DOHH2 (cell line): ENCODE results near the gene SLC27A2.

Experiments
- EZH2phosphoT487 ChIP-seq: fragments of 200-600 bp; sonication (generic); IDR thresholded peaks from 2 replicates; pipeline ENCODE4 v1.6.1; 2017; ENCODE audit warnings: borderline replicate concordance, mild to moderate bottlenecking, antibody characterized with exemption, low read length, moderate library complexity, mixed read lengths
- TF ChIP-seq, protein P1 (sequence below): fragments of 200-600 bp; sonication (generic); IDR thresholded peaks from one replicate; pipeline ENCODE4 v1.5.1; 2014; ENCODE audit warnings: antibody characterized with exemption, mild to moderate bottlenecking, low read depth, low read length; ENCODE audit not compliant: poor library complexity, severe bottlenecking

DNA sequence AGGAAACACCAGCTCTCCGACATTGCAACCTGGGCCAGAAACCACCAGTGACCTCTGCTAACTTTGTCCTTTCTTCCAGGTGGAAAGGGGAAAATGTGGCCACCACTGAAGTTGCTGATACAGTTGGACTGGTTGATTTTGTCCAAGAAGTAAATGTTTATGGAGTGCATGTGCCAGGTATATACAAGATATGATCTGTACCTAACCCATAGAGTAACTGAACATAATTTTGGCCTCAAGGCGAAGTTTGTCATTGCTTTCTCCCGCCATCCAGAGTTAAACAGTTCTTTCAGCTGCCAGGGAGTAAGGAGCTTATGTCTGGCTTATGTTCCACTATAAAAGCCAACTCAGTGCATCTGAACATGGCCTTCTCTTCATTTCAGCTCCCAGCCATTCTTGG is 46.9 kb downstream of the SLC27A2 start:
- TF ChIP-seq, protein P1, sequence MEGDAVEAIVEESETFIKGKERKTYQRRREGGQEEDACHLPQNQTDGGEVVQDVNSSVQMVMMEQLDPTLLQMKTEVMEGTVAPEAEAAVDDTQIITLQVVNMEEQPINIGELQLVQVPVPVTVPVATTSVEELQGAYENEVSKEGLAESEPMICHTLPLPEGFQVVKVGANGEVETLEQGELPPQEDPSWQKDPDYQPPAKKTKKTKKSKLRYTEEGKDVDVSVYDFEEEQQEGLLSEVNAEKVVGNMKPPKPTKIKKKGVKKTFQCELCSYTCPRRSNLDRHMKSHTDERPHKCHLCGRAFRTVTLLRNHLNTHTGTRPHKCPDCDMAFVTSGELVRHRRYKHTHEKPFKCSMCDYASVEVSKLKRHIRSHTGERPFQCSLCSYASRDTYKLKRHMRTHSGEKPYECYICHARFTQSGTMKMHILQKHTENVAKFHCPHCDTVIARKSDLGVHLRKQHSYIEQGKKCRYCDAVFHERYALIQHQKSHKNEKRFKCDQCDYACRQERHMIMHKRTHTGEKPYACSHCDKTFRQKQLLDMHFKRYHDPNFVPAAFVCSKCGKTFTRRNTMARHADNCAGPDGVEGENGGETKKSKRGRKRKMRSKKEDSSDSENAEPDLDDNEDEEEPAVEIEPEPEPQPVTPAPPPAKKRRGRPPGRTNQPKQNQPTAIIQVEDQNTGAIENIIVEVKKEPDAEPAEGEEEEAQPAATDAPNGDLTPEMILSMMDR, result no peak
- no peak for TF ChIP-seq EZH2phosphoT487
